ENCODE results near the gene NPAS1.
A peak's percentile ranks its signal among the peaks of the same experiment; 100 is the strongest.
"Not testable (repeated sequence)": the region's sequence is repeated elsewhere in the genome, so short reads cannot be mapped to it uniquely, and the experiment has no call there.

Gene NPAS1

GRCh38 chr19:46992699-46993535 is 26.7 kb upstream of the NPAS1 start:
- no peak for DNase-seq

DNA sequence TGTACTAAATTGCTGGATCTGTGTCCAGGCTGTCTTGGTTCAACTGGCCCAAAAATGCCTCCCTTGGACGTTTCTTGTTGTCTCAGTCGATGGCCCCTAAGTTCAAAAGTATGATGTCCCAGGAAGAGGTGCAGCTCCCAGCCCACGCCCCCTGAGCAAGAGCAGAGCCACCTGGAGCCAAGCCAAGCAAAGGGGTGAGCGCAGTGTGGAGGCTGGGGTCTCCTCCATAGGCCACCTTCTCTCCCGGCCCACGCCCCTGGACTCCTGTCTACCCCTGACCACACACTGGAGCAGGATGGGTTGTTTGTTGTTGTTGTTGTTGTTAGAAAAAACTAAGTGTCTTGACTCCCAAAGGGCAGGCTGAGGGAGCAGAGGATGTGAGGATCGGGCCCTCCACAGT is 26.0 kb upstream of the NPAS1 start:
- no peak for DNase-seq

DNA sequence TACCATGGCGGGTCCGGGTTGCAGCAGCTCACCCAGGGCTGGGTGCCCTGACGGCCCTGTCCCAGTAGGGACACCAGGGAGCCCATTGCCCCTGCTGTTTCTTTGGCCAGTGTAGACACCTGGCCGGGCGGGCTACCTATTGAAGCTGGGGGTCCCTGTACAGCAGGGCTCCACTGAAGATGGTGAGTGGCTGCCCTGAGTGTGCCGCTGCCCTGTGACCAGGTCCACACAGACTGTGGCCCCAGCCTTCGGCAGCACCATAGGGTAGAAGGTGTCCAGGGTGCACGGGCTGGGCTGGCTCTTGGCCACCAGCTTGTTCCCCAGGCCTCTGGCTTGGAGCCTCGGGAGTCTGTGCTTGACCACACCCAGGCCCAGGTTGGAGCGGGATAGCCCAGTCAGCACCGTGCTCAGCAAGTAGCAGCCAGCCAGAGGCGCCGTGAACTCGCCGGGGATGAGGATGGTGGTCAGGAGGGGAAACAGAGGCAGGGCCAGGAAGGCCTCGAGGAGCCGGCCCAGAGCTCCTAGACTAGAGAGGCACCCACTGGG is 25.4 kb upstream of the NPAS1 start:
- DNase-seq, result no peak

GRCh38 chr19:46995492-46995891 is 24.1 kb upstream of the NPAS1 start:
- peak; percentile 56 for DNase-seq

- DNase-seq, result no peak
Observed at GRCh38 chr19:46998445-46999125, 21.1 kb upstream of the NPAS1 start.

GRCh38 chr19:46999377-46999776 is 20.3 kb upstream of the NPAS1 start:
- DNase-seq, result no peak

DNA sequence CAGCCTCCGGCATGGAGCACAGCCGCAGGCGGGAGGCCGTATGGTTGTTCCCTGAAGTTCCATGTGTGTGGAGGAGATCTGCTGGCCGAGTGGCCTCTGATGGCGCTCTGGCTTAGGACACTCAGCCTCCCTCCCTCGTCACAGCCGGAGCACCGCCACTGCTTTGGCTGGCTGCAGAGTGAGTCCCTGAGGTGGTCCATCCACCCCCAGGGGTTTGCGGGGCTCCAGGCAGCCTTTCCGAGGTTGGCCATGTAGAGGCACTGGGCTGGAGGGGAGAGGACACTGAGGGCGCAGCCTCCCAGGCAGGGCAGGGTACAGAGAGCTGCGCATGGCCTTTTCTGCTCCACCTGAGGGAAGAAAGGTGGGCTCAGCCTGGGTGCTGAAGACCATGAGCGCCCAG is 19.8 kb upstream of the NPAS1 start:
- no peak for DNase-seq

- DNase-seq, result no peak
Observed at GRCh38 chr19:47000373-47000772, 19.3 kb upstream of the NPAS1 start.

DNA sequence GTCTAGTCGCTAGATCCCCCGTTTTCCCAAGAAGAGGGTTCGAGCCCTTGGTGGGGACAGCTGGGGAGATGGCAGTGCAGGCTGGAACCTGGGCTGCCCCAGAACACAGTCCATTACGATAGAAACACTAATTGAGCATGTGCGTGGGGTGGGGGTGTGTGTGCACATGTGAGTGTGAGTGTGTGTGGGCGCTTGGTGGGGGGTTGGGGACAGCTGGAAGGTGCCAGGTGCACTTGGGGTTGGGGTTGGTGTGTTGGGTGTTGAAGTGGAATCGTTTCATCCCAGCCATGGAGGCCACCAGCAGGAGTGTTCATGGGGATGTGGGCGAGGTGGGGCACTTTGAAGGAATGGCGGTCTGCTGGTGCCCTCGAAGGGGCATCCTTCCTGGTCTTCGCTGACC is 18.1 kb upstream of the NPAS1 start:
- no peak for DNase-seq

DNA sequence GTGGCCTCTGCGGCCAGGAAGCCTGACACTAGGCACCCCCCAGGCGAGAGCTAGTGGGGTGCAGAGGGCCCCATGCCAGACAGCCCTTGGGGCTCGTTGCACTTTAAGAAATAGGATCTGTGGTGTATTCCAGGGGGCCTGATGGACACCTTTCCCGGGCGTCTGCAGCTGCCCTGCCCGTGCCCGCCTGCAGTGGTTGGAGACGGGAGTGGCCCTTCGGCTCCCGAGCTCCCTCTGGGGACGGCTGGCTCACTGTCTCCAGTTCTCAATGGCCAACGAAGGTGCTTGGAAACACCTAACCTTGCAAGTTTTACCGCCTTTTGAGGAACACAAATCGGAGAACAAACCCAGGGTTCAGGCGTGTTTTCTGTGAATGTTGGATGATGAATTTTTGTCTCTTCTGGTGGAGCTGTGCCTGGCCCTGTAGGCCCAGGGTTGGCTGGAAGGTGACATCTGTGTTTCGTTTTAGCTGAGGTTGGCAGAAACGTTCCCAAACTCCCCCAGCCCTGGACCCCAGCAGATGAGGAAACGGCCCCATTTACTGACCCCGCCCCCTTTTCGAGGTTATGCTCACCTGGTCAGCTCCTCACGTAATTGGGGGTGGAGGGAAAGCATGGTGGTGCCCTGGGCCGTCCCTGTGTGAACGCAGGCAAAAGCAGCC is 17.4 kb upstream of the NPAS1 start:
- peak; percentile 76 for DNase-seq

DNA sequence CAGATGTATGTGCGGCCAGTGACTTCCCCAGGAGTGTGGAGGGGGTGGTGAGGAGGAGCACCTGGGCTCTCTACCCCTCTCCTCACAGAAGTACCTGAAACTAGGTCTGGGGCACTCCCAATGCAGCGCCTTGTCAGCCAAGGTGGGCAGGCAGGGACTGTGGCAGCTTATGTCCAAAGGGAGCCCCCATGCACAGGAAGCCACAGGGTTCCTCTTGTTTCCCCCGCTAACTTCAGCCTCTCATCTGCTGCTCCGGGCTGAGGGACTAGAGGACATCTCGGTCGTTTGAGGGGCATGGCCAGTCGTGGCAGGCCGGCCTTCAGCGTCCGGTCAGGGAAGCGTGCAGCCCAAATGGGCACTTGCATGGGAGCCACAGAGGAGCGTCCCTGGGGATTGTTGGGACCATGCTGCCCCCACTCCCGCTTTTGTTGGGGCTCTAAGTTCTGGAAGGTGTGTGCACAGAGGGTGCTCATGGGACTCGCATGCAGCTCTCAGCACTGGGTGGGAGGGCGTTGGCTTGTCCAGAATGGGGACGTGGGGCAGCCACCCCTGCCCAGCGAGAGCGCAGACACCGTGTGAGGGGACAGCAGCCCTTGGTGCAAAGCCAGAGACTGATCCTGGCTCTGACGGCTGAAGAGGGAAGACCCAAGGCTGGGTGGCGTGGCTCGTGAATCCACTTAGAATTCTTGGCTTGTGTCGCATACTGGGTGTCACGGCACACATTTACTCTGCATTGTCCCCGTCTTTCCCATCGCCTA is 16.6 kb upstream of the NPAS1 start:
- peak; percentile 44 for DNase-seq

DNA sequence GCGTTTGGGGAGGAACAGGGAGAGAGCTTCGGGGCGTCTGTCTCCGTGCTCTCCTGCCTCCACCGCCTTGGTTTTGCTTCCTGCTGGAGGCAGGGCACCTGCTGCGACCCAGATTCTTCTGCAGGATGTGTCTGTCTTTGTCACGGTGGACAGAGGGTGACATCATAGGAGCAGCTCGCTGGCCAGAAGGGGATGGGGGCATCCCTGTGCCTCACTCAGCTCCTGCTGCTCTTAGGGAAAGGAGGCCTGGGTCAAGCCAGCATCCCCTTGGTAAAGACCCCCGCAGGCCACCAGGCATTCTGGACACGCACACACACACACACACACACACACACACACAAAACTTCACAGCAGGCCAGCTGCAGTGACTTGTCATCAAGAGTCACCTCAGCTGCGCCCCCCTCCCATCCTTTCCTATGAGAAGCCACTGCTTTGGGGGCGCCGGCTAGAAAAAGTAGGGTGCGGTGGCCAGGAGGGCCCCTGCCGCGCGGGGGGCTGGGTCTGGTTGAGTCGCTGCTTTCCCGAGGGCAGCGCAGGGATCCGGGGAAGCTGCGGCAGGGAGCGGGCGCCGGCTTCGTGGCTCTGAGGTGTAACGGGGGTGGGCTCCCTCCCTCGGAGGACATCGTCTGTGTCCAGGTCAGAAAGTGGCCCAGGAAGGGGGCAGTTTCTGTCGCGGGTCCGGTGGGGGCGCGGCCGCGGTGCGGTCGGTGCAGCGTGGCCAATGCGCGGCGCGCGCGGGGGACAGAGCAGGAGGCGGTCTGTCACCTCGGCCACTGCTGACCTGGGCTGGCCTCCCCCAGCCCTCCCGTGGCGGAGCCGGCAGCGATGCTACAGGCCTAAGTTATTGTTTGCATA is 15.8 kb upstream of the NPAS1 start:
- peak; percentile 87 for DNase-seq

DNA sequence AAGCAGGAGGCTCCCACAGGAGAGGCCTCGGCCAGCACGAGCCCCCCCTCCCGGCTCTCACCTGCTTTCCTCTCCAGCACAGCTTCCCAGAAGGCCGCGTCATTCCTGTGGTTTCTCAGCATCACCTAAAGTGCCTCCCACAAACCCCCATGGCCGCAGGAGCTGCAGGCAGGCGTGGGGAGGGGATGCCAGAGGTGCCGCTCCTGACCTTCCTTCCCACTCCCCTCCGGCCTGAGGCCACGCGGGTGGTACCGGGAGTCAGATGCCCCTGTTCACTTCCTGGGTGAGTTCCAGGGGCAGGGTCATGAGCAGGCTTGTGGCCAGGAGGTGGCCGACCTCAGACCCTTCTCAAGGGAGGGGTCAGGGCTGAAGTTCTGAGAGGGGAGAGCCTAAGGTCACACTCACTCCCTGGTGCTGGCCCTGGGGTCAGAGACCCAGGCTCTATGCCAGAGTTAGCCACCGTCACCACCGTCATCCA is 14.4 kb upstream of the NPAS1 start:
- no peak for DNase-seq

GRCh38 chr19:47005873-47006272 is 13.8 kb upstream of the NPAS1 start:
- DNase-seq, result peak; percentile 72

DNA sequence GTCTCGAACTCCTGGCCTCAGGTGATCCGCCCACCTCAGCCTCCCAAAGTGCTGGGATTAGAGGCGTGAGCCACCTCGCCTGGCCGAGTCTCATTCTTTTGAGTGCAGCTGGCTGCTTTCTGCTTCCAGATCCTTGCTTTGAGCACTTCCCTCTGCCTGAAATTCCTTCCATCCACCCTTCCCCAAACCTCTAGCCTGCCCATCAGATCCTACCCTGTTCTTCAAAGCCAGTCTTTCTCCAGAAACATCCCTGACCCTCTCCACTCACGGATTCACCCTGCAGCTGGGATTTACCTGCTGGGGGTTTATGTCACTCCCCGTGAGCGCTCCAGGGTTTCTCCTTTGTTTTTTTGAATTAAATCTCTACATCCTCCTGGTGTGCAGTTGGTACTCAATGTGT is 13.1 kb upstream of the NPAS1 start:
- DNase-seq, result no peak

GRCh38 chr19:47010549-47010948 is 9.1 kb upstream of the NPAS1 start:
- not testable (repeated sequence) for DNase-seq

DNA sequence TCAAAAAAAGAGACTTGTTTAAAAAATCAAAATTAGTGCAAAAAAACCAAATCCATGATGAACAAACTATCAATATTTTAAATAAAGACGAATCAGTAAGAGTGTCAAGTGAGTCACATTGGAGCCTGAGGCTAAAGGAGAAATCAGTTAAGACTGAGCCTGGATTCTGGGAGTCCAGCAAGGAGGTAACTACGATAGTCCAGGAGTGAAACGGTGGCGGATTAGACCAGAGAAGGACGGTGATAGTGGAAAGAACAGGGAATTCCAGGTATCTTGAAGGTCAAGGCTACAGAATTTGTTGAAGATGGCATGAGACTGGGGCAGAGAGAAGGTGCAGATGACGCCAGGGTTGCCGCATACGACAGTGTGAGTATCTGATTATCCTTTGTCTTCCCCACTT is 7.0 kb upstream of the NPAS1 start:
- DNase-seq, result no peak

DNA sequence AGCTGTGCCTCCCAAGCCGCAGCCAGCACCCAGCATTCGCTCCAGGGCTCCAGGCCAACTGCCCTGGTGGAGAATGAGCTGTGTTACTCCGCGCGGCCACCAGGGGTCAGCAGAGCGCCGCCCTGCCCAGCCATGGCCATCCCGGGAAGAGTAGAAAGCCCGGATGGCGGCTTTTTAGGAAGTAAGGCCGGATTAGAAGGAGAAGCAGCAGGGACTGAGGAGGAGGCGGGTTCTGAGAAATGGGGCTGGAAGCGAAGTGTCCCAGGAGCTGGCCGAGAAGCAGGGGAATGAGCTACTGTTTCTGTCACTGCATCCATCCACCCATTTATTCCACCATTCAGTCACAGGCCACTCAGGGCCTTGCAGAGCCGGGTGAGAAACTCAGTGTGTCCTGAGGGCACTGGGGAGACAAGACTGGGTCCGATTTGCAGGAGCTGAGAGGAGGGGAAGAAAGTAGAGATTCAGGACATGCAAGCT is 6.6 kb upstream of the NPAS1 start:
- DNase-seq, result peak; percentile 85

GRCh38 chr19:47018923-47019322 is 714 bp upstream of the NPAS1 start:
- DNase-seq, result no peak

DNA sequence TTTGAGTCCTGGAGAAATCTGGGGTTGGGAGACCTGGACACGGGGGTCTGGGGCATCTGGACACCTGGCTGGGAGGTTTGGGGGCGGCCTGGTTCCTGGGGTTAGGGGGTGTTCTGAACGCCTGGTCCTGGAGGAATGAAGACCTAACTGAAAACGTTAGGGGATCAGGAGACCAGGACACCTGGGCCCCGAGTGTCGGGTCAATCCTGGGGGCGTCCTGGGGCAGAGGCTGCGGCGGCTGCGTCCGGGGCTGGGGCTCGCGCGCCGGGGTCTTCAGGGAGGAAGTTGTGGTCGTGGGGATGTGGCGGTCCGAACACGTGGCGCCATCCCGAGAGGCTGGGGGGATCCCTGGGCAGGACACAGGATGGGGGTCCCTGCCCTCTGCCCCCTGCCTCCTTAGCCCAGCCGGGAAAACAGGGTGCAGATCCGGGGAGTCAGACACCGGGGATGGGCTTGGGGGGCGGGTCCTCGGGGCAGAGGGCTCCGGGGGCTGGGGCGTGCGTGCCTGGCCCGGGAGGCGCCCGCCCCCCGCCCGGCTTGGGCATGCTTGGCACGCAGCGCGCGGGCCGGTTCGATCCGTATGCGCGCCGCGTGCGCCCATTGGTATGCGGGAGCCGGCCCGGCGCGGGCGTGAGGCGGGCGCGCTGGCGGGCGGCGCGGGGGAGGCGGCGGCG is 632 bp downstream of the NPAS1 start:
- peak; percentile 30 for DNase-seq

GRCh38 chr19:47020992-47021496 is 1.4 kb downstream of the NPAS1 start:
- peak; percentile 48 for DNase-seq

Data from DMS53 (cell line).